Measurements from ENCODE around the gene EEPD1.

EEPD1 gene

DNA sequence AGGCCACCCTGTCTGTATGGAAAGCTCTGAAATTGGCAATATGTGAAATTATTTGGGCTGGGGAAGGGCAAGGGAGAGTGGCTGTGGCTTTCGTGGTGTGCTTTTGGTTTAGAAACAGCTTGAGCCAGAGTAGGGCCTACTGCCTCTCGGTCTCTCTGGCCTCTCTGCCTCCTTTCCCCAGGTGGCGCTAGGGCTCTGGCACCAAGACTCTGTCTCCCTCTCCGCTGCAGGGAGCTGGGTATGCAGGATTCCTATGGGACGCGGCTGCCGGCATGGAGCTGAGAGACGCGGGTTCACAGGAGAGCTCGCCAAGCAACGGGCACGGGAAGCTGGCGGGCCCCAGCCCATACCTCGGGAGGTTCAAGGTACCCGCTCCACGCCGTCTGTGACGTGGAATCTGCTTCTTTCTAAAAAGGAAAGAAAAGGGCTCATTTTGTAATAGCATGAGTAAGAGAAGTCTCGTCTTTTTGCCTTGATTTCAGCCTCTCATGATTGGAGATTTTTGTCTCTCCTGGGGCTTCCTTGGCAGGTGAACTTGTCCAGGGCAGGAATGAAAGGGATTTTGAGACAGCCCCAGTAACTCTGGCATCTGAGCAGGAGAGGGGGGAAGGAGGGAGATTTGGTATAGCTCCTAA lies 131.5 kb downstream of the EEPD1 start:
- DNase-seq = no peak

DNA sequence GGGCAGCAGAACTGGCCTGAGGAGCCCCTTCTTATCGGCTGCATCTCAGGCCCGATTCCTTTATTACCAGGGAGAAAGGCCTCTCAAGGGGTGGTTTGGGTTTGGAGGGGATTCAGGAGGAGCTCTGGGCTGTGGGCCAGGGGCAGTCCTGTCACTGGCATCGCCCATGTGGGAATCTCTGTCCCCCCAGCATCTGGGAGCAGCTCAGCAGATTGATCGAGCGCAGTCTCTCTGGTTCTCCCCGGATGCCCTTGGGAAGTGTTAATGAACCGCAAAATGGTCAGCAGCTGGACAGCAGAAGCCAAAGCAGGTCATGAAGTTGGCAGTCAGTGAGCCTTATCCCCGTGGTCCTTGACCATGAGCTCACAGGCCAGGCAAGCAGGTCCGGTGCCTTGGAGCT lies 132.2 kb downstream of the EEPD1 start:
- DNase-seq = no peak

DNA sequence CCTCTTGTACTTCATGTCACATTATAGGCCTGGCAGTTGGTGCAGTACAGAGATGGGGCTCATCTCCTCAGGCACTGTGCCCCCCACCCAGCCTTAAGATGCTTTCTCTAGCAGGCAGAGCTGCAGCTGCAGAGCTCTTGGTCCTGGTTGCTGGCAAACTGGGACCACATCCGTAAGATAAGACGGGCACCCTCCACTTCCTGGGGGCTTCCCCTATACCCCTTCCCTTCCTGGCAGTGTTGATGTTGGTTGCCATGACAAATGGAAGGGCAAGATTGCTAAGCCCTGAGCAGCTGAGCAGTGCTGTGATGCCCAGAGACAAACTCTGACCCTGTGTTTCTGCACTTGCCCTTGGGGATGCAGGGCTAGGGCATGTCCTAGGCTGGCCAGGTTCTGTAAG lies 133.2 kb downstream of the EEPD1 start:
- DNase-seq = no peak

DNA sequence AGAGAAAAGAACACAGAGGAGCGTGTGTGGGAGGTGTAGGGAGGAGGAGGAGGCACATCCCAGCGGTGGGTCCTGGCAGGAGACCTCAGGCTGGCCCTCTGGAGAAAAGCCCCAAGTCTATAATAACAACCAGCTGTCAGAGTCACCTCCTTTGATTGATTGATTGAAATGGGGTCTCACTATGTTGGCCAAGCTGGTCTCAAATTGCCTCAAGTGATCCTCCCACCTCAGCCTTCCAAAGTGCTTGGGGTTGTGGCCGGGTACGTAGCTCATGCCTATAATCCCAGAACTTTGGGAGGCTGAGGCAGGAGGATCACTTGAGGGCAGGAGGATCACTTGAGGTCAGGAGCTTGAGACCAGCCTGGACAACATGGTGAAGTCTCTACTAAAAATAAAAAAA lies 133.6 kb downstream of the EEPD1 start:
- no peak for DNase-seq

DNA sequence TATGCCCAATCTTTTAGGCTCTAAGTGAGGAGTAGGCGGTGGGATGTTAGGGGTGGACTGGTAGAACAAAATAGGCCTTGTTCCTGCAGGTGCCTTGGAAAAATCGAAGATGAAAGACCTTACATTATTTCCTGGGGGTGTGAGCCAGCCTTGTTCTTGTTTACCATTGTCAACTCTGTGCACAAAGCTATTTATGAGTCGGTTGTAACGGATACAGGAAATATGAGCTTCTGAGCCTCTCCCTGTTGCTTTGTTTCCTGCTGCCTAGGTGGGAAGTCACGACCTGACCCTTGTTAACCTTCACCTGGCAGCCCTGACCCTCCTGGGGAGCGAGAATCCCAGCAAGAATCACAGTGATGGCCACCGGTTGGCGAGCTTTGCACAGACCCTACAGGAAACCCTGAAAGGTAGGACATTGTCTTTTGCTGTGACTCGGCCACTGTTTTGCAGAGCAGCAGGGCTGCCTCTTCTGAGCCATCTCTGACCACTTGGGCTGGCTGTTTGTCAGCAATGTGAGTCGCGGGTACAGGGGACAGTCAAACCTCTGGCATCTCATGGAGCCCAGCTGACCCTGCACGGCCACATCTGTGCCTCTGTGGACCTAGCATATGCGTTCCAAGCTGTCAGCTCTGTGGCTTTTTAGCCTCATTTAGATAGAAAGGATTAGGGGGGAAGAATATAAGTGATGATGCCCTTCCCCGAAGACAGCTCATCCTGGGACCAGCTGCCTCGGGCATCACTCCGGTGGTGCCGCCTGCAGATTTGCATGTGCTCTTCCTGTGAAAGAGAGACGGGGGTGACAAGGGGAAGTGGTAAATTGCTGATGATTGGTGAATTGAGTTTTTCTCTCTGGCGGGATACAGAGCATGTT lies 134.6 kb downstream of the EEPD1 start:
- peak; percentile 42 for DNase-seq

DNA sequence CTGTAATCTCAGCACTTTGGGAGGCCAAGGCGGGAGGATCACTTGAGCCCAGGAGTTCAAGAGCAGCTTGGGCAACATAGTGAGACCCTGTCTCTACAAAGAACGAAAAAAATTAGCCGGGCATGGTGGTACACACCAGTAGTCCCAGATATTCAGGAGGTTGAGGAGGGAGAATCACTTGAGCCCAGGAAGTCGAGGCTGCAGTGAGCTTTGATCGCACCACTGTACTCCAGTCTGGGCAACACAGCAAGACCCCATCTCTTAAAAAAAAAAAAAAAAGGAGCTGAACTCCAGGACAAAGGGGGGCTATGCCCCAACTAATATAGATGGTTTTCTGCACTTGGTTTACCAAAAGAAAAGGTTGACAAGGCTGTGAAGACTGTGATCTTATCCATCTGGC lies 135.4 kb downstream of the EEPD1 start:
- no peak for DNase-seq

DNA sequence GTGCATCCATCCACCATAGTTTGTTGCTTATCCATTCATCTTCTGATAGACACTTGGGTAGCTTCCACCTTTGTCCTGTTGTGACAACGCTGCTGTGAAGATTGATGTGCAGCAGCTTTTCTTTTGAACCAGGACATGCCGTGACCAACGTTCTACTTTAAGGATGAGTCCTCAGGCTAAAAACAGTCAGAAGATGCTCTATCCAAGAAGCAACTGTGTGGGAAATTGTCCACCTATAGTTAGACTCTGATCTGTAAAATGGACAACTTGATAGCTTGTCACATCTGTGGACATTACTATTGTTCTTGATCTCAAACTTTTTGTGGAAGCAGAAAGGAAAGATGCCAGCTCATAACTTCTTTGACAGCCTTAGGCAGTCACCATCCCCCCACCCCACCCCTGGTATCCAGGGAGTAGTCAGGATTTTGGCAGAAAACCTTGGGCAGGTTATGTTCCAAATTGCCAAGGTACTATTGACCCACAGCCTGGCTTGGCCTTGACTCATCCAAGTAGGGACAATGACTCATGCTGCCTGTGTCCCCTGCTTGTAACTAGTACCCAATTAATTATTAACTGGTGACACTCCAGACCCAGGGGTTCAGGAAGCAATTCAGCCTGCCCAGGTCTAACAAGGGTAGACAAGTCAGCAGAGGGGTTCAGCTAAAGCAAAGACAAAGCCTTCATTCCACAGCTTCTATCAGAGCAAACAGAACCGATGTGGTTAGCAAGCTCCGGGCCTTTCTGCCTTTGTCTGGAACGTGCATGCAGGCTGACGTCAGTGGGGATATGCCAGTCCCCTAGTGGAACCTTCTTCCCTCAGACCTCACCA lies 137.0 kb downstream of the EEPD1 start:
- DNase-seq = no peak

DNA sequence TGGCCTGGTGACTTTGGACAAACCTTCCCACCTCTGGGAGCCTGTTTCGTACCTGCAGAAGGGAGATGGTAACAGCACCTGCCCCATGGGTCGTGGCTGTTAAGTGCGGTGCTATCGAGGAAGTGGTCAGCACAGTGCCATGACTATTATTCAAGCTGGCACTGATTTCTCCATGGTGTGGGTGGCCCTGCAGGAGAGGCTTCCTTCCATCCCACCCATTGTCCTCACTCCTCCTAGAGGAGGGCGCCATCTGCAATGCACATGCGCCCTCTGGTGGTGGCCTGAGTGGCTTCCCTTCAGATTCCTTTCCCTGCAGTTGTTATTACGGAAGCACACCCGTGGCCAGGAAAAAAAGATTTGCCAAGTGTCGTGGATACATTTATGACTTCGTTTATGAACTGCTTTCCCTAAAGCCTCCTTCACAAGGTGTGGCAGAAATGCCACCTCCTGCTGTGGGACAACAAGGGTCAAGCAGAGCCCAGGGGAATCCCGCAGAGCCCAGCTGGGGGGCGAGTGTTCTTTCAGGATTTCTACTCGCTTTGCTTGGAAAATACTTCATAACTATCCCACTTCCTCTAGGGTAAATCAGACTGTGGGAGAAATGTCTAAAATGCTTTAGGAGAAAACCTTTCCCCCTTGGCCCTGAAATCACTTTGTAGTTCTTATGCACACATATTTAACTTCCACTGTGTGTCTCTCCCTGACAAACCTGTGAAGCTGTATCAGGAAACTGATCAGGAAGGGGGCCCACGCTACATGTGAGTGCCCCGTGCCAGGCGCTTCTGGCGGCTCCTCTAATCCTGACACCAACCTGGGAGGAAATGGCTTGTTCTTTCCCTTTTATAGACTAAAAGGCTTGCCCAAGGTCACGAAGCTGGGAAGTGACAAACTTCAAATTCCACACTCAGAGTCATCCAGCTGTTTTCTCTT lies 138.6 kb downstream of the EEPD1 start:
- DNase-seq = peak; percentile 87

DNA sequence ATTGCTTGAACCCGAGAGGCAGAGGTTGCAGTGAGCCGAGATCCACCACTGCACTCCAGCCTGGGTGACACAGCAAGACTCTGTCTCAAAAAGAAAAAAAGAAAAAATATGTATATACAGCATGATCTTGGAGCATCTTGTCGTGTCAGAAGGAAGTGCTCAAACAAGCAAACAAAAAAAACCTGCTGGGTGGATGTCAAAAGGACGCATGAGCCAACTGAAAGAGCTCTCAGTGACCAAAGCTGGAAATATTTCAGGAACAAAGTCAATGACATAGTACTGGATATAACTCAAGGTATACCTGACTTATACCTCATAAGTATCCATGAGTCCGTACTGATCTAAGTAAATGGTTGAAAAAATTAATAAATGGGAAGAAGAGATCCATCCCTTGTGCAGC lies 142.0 kb downstream of the EEPD1 start:
- no peak for DNase-seq

DNA sequence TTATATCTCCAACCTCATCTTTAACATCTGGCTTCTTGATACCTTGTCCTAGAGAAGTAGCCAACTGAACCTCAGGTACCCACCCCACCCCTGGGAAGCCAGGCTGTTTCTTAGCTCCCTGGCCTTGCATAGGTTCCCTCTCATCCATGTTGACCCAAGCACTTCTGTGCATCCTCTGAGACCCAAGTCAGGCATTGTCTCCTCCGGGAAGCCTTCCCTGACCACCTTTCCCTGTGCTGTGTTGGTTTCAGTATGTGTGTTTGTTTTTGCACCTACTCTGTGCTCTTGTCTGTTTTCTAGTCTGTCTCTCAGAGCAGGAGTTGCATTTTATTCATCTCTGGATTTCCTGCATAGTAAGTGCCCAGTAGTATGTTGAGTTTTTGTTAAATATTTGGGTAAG lies 143.2 kb downstream of the EEPD1 start:
- no peak for DNase-seq

DNA sequence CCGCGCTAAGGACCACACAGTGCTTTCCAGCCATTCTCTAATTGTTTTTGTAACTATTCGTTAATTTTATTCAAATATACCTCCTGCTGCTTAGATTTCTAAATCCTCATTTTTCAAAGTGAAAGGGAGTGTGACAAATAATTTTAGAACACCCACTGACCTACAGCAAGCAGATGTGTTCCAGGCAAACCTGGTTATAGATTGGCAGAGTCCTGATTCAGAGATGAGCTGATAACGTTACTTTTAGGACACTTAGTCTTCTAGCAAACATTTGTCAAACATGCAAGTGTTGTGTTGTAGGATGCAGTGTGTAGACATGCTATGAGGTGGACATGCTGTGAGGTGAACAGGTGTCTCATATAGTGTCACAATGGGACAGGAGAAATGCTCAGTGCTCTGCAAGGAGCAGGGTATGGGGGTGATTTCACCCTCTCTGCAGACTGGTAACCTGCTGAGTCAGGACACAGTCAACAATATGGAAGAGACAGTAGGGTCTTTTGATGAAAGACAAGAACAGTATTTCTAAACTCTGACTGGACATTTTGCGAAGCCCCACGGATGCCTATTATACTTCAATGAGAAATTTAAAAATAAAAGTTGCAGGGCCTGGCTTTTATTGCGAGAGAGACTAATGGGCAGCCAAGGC lies 144.4 kb downstream of the EEPD1 start:
- DNase-seq = no peak

DNA sequence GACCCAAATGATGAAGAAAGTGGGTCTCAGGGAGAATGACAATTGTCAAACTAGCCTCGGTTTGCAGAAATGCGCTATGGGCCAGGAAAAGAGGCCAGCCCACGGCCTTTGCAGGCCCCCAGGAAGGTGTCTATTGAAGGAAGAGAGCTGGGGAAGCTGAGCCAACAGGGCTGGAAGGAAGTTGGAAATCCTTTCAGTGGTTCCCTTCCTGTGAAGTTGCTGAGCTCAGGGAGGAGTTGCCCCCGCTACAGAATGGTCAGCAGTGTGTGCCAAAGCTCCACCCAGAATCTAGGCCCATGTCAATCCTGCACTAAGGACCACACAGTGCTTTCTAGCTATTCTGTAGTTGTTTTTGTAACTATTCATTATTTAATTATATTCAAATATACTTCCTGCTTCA lies 145.1 kb downstream of the EEPD1 start:
- no peak for DNase-seq

DNA sequence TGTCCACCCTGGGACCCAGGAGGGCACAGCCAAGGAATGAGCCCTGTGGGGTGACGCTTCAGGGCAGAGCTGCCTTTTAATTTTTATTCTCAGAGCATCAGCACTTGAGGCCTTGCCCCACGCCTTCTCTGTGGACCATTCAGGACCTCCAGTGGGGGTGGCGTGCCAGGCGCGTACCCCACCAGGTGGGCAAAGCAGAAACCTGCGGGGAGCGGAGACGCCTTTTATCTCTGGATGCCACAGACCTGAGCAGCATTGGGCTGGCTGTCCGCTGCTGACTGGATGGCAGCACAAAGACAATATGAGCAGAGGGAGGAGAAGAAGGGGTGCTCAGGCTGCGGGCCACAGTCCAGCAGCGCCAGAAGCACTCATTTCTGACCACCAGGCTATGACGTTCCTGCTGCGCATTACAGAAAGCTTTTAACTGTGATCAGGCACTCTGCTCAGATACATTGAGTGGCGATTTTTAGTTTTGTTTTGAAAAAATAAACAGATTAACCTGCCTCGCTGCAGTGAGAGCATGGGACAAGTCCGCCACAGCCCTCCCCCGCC lies 146.2 kb downstream of the EEPD1 start:
- no peak for DNase-seq

DNA sequence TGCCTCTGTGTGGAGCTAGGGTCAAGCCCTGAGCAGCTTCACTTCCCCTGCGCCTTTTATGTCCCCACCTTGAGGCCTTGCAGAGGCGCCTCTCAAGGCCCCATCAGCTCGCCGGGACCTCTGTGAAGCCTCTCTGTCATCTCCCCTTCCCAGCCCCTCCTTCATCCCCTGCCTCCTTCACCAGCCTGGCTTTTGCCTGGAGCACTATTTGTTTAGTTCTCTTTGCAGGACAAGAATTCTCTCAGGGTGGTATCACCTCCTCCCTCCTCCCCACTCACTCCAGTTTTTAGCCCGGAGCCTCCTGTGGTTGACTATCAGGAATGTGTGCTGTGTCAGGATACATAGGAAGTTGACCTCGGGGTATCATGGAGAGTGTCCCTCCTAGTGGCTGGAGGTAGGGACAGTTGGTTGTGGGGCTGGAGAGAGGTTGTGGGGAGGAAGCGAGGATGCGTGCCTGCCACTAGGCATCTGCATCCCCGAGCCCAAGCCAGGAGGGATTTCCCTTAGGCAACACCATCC lies 146.8 kb downstream of the EEPD1 start:
- DNase-seq = no peak

DNA sequence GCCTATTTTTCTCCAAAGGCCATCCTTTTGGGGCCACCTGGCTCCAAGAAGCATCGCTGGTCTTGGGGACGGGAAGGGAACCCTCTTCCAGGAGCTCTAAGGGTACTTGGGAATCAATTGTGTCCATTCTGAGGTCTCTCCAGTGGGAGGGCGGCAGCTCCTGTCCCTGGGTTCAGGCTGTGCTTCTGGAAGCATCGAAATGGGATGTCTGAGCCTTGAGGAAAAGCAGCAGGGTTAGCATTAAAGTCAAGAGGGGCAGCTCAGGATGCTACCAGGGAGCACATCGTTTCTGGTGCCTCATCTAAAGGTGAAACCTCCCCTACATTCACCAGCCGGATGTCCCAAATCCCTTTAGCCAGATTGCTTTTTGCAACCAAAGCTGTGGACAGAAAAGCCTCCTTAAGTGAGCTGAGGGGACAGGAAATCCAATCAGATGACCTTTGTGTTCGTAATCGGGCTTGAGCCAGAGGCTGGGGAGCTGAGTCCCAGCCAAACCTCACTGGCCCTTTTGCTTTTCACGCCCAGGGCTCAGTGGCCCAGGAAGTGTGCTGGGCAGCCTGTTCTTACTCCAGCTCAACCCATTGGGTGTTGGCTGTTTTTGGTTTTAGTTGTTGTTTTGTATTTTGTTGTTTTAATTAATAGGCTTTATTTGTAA lies 147.8 kb downstream of the EEPD1 start:
- no peak for DNase-seq

DNA sequence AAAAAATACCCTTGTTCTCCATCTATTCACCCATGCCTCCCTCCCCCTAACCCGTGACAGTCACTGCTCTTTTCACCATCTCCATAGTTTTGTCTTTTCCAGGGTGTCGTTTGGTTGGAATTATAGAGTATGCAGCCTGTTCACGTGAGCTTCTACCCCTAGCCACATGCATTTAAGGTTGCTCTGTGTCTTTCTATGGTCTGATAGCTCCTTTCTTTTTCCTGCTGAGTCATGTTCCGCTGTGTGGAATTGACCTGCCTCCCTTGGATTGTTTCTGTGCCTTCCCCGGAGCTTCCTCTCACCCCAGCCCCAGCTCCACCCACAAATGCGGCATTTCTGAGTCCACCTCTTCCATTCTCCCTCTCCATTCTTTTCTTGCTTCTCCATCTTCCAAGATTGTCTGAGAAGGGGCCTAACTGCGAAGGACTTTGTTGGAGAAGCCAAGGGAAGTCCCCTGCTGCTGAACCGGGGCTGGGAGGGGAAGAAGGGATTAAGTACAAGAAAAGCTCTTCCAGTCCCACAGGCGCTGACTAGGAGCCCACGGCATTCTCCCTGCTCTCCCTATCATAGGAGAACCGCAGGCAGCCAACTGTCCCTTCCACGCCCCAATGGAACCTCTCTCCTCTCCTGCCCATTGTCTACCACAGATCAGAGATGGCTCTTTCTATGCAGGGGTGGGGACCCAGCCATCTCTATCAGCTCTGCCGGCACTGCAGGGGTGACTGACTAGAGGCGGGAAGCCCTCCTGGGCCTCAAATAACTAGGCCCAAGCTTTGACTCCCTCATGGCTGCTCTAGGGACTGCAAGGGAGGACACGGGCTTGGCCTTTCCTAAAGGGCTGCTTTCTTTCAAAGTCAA lies 149.1 kb downstream of the EEPD1 start:
- DNase-seq = no peak

DNA sequence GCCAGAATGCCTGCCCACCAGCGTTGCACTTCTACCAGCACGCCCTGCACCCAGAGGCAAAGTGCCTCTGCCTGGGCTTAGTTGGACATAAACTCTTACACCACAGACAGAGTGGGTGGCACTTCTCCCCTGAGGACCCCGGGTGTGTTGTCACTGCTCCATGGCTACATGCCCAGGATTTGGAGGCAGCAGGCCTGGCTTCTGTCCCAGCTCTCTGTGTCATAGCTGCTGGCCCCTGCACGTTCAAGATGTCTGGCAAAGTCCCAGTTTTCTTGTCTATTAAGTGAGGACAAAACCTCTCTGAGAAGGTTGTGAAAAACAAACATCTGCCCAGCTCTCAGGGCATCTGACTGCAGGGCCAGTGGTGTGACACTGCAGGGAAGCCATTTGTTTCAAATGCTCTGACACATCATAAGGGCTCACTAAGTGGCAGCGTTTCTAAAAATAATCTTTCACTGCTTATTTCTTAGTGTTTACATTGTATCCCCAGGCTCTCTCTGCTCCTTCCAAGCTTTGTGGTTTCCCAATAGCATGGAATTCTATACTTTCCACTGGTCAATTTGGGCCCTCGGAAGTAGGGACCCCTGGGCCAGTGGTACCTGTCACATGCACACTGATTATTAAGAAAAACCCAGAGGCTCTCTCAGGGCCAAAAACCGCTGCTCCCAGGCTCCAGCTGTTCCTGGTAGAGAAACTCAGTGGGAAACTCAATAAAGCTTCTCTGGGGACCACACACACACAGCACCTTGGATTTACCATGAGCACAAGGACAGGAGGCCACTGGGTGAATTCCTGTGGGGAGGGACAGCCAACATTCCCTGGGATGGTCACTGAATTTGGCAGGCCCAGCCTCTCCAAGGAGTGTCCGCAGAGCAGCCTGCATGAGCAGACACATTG lies 150.4 kb downstream of the EEPD1 start:
- DNase-seq = peak; percentile 94

DNA sequence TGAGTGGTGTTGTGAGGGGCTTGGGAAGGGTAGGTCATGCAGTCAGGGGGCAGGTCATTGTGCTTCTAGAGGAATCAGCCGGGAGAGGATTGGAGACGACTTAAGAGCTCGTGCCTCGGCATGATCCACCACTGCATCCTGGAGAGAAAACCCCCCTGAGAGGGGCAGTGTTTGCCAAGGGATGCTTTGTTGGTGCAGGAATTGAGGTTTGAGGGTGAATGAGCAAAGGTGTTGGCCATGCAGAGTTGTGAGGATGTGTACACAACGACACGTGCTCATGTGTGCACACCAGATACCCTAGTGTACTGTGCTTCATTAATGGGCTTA lies 151.0 kb downstream of the EEPD1 start:
- DNase-seq = no peak

DNA sequence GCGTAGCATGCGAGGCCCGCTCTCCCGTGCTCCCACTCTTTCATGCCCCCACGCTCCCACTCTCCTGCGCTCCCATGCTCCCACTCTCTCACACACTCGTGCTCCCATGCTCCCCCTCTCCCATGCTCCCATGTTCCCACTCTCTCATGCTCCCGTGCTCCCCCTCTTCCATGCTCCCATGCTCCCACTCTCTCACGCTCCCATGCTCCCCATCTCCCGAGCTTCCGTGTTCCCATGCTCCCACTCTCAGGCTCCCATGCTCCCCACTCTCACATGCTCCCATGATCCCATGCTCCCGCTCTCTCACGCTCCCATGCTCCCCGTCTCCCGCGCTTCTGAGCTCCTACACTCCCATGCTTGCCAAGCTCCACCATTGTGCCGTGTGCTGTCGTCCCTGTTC lies 152.2 kb downstream of the EEPD1 start:
- no peak for DNase-seq
